Calu3 (cell line): Measurements from ENCODE around the gene CDADC1. TPM values are rescaled to one million over a fixed set of nuclear protein-coding genes. Genes with fewer than 3 reads are reported as not detected.

Experiments
- BruUV-seq: library from RNA; stranded (reverse); fragments of 400-500 nt; replicated peaks from 2 replicates; lab custom pipeline; 2021; lab: Mats Ljungman, UMichigan
- CTCF ChIA-PET: fragments of 300-600 bp; sonication (Branson Sonifier 250); formaldehyde crosslinking; loops from one replicate; lab custom pipeline; 2022; ENCODE audit warnings: antibody characterized with exemption; lab: Charles Lee
- DNase-seq: peaks from one replicate; pipeline ENCODE4 v3.0.0; 2022
- H3K27ac Mint-ChIP-seq: one replicate; pipeline ENCODE4 v1.8.0; 2022; ENCODE audit warnings: mixed read lengths; ENCODE audit not compliant: unreplicated experiment
- H3K27me3 Mint-ChIP-seq: one replicate; pipeline ENCODE4 v1.8.0; 2022; ENCODE audit warnings: mixed read lengths; ENCODE audit not compliant: unreplicated experiment
- H3K36me3 Mint-ChIP-seq: one replicate; pipeline ENCODE4 v1.8.0; 2022; ENCODE audit warnings: mild to moderate bottlenecking, moderate library complexity, mixed read lengths; ENCODE audit not compliant: insufficient read depth, unreplicated experiment
- H3K4me1 Mint-ChIP-seq: one replicate; pipeline ENCODE4 v1.8.0; 2022; ENCODE audit warnings: mild to moderate bottlenecking, low read depth, mixed read lengths; ENCODE audit not compliant: unreplicated experiment
- H3K4me3 Mint-ChIP-seq: one replicate; pipeline ENCODE4 v1.8.0; 2022; ENCODE audit warnings: mild to moderate bottlenecking, low read depth, moderate library complexity, mixed read lengths; ENCODE audit not compliant: unreplicated experiment
- H3K9me3 Mint-ChIP-seq: one replicate; pipeline ENCODE4 v1.8.0; 2022; ENCODE audit warnings: low read depth, mixed read lengths; ENCODE audit not compliant: unreplicated experiment
- CTCF ChIP-seq: fragments of 200-600 bp; IDR thresholded peaks from one replicate; pipeline ENCODE4 v1.8.0; 2022; ENCODE audit warnings: antibody characterized with exemption; ENCODE audit not compliant: unreplicated experiment
- intact Hi-C: fragments of 100-400 bp; cut with micrococcal nuclease; formaldehyde crosslinking; loops from one replicate; pipeline ENCODE4 v1.10.0; 2022; ENCODE audit not compliant: unreplicated experiment
- total RNA-seq: library from RNA; stranded (reverse); gene quantifications from 2 replicates; pipeline ENCODE4 v1.2.3, GENCODE V29; 2022

The CDADC1 gene
- total RNA-seq, 1 experiment from 2014 or later: 6.4 TPM

- Mint-ChIP-seq H3K4me3 (no peak overlapping the region), H3K27ac (no peak overlapping the region), H3K27me3 (no peaks in the 10 kb centered on the region), H3K36me3 (peaks cover 3% of the 10 kb centered on the region), H3K4me1 (peaks cover 10% of the 10 kb centered on the region), H3K9me3 (no peaks in the 10 kb centered on the region)
- intact Hi-C loops: no loop called here
- TF ChIP-seq CTCF: no peak
- no peak for DNase-seq
- BruUV-seq: no TSS peak
- CTCF ChIA-PET: no interaction called here
Observed at GRCh38 chr13:49308921-49309408, 61.2 kb downstream of the CDADC1 start.

GRCh38 chr13:49310251-49310650 lies 62.5 kb downstream of the CDADC1 start:
- no peak for TF ChIP-seq CTCF
- intact Hi-C loops: no loop called here
- Mint-ChIP-seq H3K4me1 (peaks cover 17% of the 10 kb centered on the region), H3K27ac (no peak overlapping the region), H3K27me3 (no peaks in the 10 kb centered on the region), H3K9me3 (no peaks in the 10 kb centered on the region), H3K36me3 (peaks cover 5% of the 10 kb centered on the region), H3K4me3 (no peak overlapping the region)
- no peak for DNase-seq
- BruUV-seq: no TSS peak
- CTCF ChIA-PET: no interaction called here

GRCh38 chr13:49311816-49312215 lies 64.1 kb downstream of the CDADC1 start:
- CTCF ChIA-PET: no interaction called here
- H3K9me3 Mint-ChIP-seq: no peaks in the 10 kb centered on the region
- no peak for DNase-seq
- TF ChIP-seq CTCF: no peak
- intact Hi-C loops: no loop called here
- peaks cover 5% of the 10 kb centered on the region for H3K36me3 Mint-ChIP-seq
- BruUV-seq: no TSS peak
- H3K27ac Mint-ChIP-seq: no peak overlapping the region
- peaks cover 17% of the 10 kb centered on the region for H3K4me1 Mint-ChIP-seq
- no peaks in the 10 kb centered on the region for H3K27me3 Mint-ChIP-seq
- no peak overlapping the region for H3K4me3 Mint-ChIP-seq

- no peak for DNase-seq
- no peaks in the 10 kb centered on the region for H3K27me3 Mint-ChIP-seq
- TF ChIP-seq CTCF: no peak
- H3K9me3 Mint-ChIP-seq: no peaks in the 10 kb centered on the region
- CTCF ChIA-PET: interaction anchor here (1.4 kb wide), 1 partner anchor 131 kb away, joined by 3 read pairs; no protein-coding TSS in a partner anchor
- peak overlapping the region; percentile 79 for H3K27ac Mint-ChIP-seq
- H3K4me3 Mint-ChIP-seq: peak overlapping the region; percentile 9
- peaks cover 9% of the 10 kb centered on the region for H3K4me1 Mint-ChIP-seq
- peaks cover 5% of the 10 kb centered on the region for H3K36me3 Mint-ChIP-seq
- intact Hi-C loops: no loop called here
- BruUV-seq: no TSS peak
Observed at GRCh38 chr13:49314344-49314882, 66.7 kb downstream of the CDADC1 start.
